SK-N-MC (cell line): Measurements from ENCODE around the gene KCTD14.

Source experiments
- EZH2 ChIP-seq: fragments of 200-600 bp; sonication (generic); IDR thresholded peaks from one replicate; pipeline ENCODE4 v1.6.1; 2017; ENCODE audit warnings: antibody characterized with exemption
- POLR2AphosphoS5 ChIP-seq: IDR thresholded peaks from 2 replicates; pipeline ENCODE4 v1.6.1; 2012; ENCODE audit warnings: mild to moderate bottlenecking, low read depth, low read length, borderline replicate concordance

DNA sequence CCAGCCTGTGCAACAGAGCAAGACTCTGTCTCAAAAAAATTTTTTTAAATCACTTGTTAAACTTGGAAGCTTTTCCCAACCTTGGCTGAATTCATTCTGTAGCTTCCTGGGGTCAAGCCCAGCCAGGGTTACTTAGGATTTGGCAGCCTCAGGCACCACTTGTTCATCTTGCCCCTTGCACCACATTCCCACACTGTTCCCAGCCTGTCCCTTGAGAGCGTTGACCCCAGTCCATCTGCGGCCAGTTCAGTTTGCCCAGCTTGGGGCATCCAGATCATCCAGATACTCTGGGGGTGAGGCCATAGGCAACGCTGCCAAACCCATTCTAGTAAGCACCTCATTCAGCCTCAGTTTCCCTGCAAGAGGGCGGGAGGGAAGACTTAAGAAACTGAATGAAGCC is 31.9 kb upstream of the KCTD14 start:
- no peak for TF ChIP-seq POLR2AphosphoS5
- no peak for TF ChIP-seq EZH2
